Left colon (tissue), 2 donors: Measurements from ENCODE around the gene ZNF609. TPM values are rescaled to one million over a fixed set of nuclear protein-coding genes. Genes with fewer than 3 reads are reported as not detected.

Experiments
- ATAC-seq: fragments of 200-7000 bp; cut with Tn5 transposase; one replicate; pipeline ENCODE4 v1.9.1; 2020; ENCODE audit warnings: mild to moderate bottlenecking, moderate library complexity
- DNase-seq, 2 donors: peaks; one replicate each; pipeline ENCODE4 v3.0.0-alpha.2; 2020
- intact Hi-C, 2 donors: fragments of 100-400 bp; cut with DNase I in 1 of 2; cut with micrococcal nuclease in 1 of 2; formaldehyde crosslinking; loops; one replicate each; pipeline versions ENCODE4 v1.11.2 to v1.14.0; 2022; cut with DNase I, micrococcal nuclease
- long read RNA-seq: library from polyadenylated mRNA; unstranded; transcript quantifications from one replicate; pipeline ENCODE4 v2.0.0, GENCODE V29; 2021
- total RNA-seq, 2 donors: library from RNA; stranded (reverse); fragmentation: NEBNext Ultra II Directional; extraction: Animal tissue kit (Norgen Biotek cat#: 25700); gene quantifications; one replicate each; pipeline ENCODE4 v1.2.1, GENCODE V29; 2021
- donor health status: DM: no; HTN: no; CAD: no.
- donor health status: DM: yes; HTN: yes; CAD: no.

The ZNF609 gene, protein sequence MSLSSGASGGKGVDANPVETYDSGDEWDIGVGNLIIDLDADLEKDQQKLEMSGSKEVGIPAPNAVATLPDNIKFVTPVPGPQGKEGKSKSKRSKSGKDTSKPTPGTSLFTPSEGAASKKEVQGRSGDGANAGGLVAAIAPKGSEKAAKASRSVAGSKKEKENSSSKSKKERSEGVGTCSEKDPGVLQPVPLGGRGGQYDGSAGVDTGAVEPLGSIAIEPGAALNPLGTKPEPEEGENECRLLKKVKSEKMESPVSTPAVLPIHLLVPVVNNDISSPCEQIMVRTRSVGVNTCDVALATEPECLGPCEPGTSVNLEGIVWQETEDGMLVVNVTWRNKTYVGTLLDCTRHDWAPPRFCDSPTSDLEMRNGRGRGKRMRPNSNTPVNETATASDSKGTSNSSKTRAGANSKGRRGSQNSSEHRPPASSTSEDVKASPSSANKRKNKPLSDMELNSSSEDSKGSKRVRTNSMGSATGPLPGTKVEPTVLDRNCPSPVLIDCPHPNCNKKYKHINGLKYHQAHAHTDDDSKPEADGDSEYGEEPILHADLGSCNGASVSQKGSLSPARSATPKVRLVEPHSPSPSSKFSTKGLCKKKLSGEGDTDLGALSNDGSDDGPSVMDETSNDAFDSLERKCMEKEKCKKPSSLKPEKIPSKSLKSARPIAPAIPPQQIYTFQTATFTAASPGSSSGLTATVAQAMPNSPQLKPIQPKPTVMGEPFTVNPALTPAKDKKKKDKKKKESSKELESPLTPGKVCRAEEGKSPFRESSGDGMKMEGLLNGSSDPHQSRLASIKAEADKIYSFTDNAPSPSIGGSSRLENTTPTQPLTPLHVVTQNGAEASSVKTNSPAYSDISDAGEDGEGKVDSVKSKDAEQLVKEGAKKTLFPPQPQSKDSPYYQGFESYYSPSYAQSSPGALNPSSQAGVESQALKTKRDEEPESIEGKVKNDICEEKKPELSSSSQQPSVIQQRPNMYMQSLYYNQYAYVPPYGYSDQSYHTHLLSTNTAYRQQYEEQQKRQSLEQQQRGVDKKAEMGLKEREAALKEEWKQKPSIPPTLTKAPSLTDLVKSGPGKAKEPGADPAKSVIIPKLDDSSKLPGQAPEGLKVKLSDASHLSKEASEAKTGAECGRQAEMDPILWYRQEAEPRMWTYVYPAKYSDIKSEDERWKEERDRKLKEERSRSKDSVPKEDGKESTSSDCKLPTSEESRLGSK (N-terminal part only)
- total RNA-seq = 10 to 100 TPM; 26.3 to 35.3 TPM
- long read RNA-seq, partial matches to known transcripts = 1 of 17 reads
- long read RNA-seq, other reads (novel, unspliced or antisense) = 16 of 17 reads

DNA sequence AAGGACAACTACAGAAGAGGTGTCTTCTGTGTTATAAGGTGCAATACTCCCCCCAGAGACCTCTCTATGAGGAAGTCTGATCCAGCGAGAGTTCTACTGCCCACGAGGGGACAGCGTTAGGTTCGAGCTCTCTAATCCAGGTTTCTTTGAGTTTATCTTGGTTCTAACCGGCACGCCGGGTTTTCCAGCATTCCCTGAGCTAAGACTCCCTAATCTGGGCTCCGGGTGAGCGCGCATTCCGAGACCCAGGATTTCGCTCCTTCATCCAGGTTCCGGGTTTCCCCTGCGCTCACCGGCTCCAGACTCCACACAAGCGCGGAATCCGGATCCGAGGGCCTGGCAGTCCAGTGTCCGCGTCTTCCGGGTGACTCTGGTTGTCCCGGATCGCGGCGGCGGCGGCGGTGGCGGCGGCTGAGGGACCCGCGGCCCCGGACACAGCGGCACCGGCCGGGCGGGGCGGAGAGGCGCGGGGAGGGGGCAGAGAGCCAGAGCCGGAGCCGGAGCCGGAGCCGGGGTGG is at the start of gene ZNF609:
Gene ZNF609 (plus strand): TSS at position 373 of the 518 bp plus-strand sequence. CDS start 38,842 bp downstream, outside the sequence.
- ATAC-seq (peak; percentile 81), DNase-seq (peak; percentile 91 to 95)
- intact Hi-C loops = no loop called here

DNA sequence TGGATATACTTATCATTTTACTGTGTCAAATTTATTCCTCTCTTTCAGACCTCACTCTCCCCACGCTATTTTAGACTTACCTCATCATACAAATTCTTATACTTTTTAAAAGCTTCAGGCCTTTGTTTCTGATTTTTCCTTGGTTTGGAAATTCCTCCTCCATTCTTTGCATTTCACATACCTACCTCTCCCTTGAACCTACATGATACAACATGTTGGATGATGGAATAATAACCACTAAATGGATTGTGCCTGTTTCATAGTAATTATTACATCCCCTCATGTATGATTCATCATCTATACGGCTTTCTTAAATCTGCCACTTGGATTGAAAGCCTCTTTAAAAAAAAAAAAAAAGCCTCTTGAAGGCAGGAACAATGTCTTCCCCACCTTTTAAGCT is 48.2 kb upstream of the ZNF609 start:
- intact Hi-C loops = no loop called here
- DNase-seq (no peak), ATAC-seq (no peak)

DNA sequence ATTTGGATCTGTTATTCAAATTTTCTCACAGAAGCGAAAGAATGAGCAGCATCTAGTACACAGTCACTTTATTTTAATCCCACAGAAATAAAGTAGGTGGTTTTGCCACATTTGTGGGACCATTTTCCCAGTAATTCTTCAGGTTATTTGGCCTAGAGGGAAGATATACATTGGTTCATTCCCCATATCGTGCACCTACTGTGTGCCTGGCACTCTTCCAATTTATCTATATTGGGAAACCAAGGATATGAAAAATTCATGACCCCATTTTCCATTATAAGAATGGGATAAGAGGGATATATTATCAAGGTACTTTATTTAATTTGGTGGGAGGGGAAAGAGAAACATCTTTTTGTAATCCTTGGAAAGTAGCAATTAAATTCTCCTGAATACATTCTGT is 37.7 kb upstream of the ZNF609 start:
- ATAC-seq (no peak), DNase-seq (no peak)
- intact Hi-C loops = loop anchor here in 1 of 2 donors (10.0 kb wide), 1 partner anchor 232 kb away; no protein-coding TSS in a partner anchor

DNA sequence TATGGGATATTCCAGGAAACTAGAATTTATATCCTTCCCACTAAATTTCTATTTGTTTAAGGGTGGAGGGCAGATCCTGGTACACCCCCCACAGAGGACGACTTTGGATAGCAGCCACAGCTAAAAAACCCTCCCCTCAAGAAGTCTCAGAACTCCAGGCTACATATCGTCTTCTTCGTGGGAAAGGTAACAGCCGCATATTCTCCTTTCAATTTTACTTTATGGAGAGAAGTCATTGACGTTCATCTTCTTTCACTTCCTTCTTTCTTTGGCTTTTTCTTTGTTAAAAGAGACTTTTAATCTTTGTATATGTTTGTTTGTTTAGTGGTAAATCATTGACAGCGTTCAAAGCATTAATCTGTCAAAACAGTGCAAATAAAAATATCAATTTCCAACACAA is 36.4 kb upstream of the ZNF609 start:
- intact Hi-C loops = loop anchor here in 1 of 2 donors (10.0 kb wide), 1 partner anchor 231 kb away; no protein-coding TSS in a partner anchor
- no peak for ATAC-seq
- DNase-seq = no peak

DNA sequence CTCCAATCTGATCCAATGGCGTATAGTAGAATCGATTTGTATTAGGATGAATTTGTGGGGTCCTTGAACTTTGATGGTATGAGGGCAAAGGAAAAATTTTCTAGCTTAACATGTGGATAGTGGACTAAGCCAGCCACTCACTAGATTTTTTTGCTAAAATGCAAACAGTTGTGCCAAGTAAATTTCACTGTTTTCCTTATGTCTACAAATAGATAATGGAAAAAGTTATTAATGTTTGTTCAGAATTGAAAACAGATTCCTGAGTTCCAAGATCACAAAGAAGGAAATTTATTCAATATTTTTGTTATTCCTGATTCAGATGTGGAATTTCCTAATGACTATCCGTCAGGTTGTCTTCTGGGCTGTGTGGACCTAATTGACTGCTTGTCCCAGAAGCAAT is 35.2 kb upstream of the ZNF609 start:
- intact Hi-C loops = loop anchor here in 1 of 2 donors (10.0 kb wide), 1 partner anchor 230 kb away; no protein-coding TSS in a partner anchor
- ATAC-seq (no peak), DNase-seq (no peak)

DNA sequence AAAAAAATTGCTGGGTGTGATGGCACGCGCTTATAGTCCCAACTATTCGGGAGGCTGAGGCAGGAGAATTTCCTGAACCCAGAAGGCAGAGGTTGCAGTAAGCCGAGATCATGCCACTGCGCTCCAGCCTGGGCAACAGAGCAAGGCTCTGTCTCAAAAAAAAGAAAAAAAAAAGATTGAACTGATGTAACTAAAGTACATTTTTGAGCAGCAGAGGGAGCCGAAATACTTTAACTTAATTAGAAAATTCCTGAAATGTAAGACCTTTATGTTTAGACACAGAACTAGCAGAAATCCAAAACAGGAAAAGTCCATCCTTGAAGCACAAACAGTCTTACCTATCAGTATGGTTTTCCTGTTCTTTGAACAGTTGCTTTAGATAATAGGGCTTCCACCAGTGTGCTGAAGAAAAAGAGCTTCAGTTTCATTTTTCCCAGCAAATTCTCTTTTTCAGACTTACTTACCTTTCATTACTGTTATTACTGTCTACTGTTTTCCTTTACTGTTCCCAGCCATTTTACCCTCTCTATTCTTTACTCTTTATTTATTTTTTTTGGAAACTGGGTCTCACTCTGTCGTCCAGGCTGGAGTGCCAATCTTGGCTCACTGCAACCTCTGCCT is 33.4 kb upstream of the ZNF609 start:
- ATAC-seq (no peak), DNase-seq (no peak)
- intact Hi-C loops = loop anchor here in 1 of 2 donors (10.0 kb wide), 1 partner anchor 228 kb away; no protein-coding TSS in a partner anchor

DNA sequence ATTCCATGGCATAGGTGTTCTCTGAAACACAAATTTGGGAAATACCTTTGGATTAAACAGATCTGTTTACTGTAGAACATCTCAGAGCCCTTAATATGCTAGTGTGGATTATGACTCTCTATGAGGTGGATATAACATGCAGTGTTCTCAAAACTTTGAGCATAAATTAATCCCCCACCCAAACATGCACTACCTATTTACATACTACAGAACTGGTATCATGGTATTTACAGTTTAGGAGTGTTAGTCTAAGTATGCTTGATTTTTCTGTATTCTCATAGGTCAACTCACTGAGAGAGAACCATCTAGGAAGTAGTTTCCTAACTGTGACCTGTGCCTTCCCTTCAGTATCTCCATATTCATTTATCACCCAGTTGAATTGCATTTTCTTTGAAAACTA is 30.9 kb upstream of the ZNF609 start:
- DNase-seq (no peak), ATAC-seq (no peak)
- intact Hi-C loops = loop anchor here in 1 of 2 donors (10.0 kb wide), 1 partner anchor 225 kb away; no protein-coding TSS in a partner anchor

DNA sequence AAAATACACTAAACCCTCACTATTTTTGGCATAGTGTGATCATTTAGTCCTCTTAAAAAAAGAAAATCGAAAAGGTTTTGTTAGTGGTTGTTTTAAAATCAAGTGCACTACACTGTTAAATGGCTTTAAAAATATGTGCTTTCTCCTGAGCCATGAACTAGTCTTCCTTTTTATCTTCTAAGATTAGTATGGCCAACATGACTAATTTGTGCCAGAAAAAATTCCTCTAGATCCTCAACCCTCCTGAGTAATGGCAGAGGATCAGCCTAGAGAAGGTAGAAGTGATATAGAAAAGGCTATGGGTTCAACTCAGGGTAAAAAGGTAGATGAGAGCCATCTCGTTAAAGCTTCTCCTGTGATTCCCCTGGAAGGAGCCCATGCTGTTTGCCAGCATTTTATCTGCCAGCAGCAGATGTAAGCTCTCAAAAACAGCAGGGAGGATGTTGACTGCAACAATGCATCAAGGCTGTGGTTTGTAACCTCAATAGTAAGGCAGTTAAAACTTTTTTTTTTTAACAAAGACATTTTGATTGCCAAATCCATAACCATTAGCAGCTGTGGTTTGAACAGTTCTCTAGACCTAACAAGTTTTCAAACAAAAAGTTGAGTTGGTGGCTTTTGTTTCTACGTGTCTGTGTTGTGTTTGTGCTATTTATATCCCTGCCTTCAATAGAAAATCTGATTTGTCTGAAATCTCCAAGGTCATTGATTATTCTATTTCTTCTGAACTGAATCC is 30.2 kb upstream of the ZNF609 start:
- intact Hi-C loops = loop anchor here in 1 of 2 donors (10.0 kb wide), 1 partner anchor 225 kb away; no protein-coding TSS in a partner anchor
- DNase-seq (no peak), ATAC-seq (no peak)

DNA sequence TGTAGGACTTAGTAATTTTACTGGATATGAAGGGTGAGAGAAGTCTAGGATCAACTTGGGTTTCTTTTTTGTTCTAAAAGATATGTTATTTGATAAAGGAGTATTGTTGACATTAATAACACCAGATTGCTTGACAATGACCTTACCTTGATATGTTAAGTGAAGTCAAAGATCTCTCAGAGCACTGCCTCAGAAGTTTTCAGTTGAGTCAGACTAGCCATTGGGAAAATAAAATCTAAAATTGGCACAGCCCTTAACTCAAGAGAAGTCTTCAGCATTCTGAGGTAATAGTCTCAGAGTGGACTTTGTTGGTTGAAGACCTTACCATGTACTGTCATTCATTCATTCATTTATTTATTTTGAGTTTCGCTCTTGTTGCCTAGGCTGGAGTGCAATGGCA is 22.4 kb upstream of the ZNF609 start:
- intact Hi-C loops = no loop called here
- no peak for ATAC-seq
- DNase-seq = no peak

DNA sequence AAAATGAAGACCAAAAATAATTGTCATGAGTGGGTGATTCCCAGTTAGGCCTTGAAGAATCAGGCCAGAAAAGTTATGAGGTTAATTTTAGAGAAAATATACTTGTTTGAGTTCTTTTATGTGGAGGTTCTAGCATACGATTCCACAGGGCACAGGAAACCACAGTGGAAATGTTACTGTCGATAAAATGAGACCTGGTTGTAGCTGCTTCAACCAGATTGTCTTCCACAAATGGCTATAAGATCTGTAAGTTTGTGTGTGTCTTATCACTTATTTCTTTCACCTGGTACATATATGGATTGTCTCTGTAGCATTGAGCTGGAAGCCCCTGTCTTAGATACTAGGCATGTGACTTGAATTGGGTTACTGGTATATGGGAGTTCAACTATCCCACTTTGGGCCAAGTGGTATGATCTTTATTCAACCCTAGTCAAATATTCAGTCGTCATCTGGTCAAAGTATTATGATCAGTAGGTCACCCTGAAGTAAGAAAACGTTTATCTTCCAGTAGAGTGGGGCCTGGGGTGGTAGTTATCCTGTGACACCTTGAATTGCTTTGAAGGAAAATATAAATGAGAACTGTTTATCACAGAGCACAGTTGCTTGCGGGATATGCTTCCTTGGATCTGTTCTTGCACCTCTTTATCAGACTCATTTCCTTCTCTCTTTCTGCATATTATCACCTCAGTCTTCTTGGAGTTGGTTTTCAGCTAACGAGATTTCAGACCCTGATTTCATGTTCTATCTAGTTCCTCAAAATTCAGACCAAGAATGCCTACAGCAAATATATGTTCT is 21.5 kb upstream of the ZNF609 start:
- intact Hi-C loops = no loop called here
- ATAC-seq (no peak), DNase-seq (no peak)

DNA sequence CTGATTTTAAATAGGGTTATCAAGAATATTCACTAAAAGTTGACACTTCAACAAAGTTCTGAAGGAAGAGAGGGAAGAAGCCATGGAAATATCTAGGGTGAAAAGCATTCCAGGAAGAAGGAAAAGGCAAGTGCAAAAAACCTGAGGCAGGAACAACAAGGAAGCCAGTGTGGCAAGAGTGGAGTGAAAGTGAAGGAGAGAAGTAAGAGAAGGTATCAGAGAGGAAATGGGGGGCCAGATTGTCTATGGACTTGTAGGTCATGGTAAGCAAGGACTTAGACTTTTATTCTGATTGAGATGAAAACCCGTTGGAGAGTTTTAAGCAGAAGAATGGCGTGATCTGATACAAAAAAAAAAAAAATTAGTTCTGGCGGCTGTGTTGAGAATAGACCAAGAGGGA is 18.5 kb upstream of the ZNF609 start:
- ATAC-seq (no peak), DNase-seq (no peak)
- intact Hi-C loops = no loop called here

DNA sequence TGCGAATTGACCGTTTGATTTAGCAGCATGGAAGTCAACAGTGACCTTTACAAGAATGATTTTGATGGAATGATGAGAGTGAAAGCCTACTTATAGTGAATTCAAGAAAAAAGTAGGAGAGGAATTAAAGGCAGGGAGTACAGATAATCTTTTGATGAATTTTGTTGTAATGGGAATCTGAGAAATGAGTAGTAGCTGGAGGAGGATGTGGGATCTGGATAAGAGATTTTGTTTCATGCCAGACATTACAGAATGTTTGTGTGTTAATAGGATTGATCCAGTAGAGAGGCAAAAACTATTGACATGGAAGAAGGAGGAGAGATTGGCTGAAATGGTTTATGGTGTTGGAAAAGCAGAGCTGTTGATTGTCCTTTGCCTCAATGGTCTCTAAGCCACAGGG is 17.4 kb upstream of the ZNF609 start:
- ATAC-seq (no peak), DNase-seq (no peak)
- intact Hi-C loops = no loop called here

DNA sequence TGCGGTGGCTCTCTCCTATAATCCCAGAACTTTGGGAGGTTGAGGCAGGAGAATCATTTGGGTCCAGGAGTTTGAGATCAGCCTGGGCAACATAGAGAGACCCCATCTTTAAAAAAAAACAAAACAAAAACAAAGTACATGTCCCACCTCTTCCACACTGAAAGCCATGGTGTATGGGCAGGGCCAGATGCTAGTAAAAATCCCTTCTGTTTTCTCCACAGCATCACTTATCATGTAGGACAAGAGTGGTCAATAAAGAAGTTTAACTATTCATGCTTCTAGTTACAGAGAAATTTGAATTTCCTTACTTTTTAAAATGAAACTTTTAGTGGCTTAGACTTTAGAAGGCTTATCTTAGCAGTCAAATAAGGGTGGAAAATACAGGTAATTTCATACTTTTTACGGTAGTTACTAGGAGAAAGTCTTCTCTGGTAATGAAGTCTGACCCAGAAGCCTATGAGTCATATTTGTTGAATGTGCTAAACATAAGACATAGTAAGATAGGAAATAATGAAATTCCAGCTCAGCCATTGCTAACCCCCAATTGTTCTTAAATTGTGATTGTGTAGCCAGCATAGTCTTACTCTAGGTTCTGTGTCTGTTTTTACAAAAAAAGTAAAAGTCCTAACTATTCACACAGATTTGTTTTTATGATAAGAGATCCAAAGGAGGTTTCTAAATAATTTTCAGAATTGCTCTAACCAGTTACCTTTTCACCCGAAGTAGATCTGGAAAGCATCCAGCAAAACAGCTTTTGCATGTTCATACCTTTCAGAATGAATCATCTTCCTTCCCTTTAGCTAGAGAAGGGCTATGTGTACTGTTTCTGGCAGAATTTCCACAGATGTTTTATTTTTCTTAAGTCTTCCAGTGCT is 16.4 kb upstream of the ZNF609 start:
- DNase-seq (no peak), ATAC-seq (no peak)
- intact Hi-C loops = no loop called here

DNA sequence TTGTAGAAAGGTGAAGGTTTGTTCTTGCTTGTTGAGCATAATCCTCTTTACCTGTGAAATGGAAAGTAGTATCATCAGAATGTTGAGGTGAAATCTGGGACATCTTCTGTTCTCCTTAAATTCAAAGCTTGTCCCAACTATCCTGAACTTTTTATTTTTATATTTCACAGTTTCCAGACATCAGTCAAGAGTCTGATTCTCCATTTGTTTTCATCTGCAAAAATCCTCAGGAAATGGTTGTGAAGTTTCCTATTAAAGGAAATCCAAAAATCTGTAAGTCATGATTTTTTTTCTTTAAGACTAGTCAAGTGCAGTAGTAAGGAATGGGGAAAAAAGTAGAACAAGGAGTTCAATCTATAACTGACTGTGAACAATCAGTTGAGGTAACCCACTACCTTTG is 15.5 kb upstream of the ZNF609 start:
- intact Hi-C loops = no loop called here
- DNase-seq (no peak), ATAC-seq (no peak)

DNA sequence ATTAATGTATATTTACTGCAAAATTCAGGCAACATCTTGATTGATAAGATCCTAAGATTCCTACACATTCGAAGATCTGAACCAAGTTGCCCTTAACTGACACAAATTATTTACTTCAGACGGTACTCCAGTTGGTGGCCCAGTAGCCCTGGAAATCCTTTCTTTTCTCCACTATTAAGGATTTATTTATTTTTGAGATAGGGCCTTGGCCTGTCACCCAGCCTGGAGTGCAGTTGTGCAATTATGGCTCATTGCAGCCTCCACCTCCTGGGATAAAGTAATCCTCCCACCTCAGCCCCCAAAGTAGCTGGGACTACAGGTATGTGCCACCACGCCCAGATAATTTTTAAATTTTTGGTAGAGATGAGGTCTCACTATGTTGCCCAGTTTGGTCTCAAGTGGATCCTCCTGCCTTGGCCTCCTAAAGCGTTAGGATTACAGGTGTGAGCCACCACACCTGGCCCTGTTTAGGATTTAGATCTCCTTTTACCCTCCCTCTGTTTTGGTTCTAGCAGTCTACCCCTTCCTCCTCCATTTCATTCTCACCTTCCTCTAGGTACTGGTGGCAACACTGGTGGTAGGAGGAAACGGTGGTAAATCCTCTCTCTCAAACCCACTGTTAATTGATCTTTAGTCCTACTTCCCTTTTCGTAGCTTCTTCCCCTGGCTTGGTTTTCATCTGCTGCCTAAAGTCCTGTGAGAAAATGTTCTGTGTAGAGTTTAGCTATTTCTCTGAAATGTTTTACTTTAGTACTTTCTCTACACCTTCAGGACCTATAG is 12.7 kb upstream of the ZNF609 start:
- ATAC-seq (no peak), DNase-seq (no peak)
- intact Hi-C loops = no loop called here
